ENCODE measurements around the gene PTPRN2.

DNA sequence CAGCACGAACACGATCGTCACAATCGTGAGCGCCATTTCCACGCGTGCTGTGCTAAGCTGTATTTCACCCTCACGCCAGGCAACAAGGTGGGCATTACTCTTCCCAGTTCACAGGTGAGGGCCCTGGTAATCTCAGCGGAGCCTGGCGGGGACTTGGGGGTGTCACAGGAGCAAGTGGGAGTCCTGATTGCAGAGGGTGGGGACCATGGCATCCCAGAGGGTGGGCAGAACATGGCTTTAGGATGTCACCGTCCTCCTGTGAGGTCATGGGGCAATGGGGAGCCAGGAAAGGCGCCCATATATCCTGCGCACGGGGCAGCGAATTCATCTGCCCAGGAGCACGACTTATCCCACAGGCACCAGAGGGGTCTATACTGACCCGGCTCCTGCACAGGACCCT lies 761.1 kb downstream of the PTPRN2 start:
- TF ChIP-seq, protein P1, sequence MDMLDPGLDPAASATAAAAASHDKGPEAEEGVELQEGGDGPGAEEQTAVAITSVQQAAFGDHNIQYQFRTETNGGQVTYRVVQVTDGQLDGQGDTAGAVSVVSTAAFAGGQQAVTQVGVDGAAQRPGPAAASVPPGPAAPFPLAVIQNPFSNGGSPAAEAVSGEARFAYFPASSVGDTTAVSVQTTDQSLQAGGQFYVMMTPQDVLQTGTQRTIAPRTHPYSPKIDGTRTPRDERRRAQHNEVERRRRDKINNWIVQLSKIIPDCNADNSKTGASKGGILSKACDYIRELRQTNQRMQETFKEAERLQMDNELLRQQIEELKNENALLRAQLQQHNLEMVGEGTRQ (IDR thresholded peaks at IDR 0.05; ENCODE audit: low read length), result no peak
- no peak for TF ChIP-seq MAFK (IDR thresholded peaks at IDR 0.05; ENCODE audit: low read depth, low read length)
- TF ChIP-seq JUND (IDR thresholded peaks at IDR 0.05; ENCODE audit: low read length), result no peak
- TF ChIP-seq POLR2AphosphoS5 (IDR thresholded peaks at IDR 0.05; ENCODE audit: low read depth, low read length), result no peak
- no peak for TF ChIP-seq ATF2 (IDR thresholded peaks at IDR 0.05; ENCODE audit: low read length)
- no peak for TF ChIP-seq EP300 (IDR thresholded peaks at IDR 0.05; ENCODE audit: borderline replicate concordance in 1 of 2, low read depth in 2 of 2, low read length in 2 of 2)

Data from H1 (cell line).